GM18526 (cell line): Measurements from ENCODE around the gene BABAM2.

ENCODE experiments used
- POLR2A ChIP-seq: IDR thresholded peaks from 3 replicates; pipeline ENCODE4 v1.6.1; 2011; ENCODE audit not compliant: insufficient read length; ENCODE audit errors: extremely low read depth

The BABAM2 gene

DNA sequence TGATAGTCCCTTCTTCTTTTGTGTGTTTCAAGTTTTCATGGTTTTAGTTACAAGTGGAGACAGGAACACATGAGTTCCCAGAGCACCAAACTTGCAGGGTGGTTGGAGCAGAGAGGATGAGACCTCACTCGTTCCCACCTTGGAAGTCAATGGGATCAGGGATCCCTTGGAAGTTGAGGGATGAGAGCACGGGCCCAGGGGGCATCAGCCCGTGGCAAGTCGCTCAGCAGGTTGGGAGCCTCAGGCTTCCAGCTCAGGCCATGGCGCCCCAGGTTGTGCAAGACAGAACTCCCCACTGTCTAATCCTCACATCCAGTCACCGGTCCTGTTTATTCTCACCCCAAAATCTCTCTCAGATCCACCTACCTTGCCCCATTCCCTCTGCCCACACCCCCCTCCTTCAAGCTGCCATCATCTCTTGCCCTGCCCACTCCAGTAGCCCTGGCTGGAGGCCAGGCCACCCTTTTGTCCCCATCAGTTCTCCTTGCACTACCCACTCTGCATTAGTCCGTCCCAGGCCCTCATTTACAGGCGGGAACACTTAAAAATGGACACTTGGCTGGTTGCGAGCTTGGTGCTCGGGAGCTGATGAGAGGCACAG is 464.5 kb downstream of the BABAM2 start:
- TF ChIP-seq POLR2A = no peak

DNA sequence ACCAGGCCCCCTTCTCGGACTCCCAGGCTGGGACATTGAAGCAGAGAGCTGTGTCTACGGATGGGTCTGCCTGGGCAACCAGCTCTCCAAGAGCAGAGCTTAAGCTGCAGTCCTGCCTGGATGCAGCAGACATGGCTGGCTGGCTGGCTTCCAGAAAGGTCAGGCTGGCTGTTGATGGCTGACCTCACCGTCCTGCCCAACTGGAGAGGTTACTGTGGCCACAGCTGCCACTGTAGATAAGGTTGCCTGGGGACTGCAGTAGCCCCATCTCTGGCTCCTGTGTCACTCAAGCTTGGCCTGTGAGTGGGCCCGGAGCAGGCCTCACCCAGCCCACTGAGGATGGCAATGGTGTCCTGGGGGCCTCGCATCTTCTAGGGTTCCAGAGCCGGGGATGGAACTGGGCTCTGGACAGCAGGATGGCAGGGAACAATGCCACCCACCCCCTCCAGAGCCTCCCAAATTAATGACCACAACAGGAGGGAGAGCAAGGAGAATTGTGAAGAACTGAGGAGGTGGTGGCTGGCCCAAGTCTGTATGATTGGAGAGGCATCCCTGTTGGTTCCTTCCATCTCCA is 465.1 kb downstream of the BABAM2 start:
- TF ChIP-seq POLR2A = no peak

DNA sequence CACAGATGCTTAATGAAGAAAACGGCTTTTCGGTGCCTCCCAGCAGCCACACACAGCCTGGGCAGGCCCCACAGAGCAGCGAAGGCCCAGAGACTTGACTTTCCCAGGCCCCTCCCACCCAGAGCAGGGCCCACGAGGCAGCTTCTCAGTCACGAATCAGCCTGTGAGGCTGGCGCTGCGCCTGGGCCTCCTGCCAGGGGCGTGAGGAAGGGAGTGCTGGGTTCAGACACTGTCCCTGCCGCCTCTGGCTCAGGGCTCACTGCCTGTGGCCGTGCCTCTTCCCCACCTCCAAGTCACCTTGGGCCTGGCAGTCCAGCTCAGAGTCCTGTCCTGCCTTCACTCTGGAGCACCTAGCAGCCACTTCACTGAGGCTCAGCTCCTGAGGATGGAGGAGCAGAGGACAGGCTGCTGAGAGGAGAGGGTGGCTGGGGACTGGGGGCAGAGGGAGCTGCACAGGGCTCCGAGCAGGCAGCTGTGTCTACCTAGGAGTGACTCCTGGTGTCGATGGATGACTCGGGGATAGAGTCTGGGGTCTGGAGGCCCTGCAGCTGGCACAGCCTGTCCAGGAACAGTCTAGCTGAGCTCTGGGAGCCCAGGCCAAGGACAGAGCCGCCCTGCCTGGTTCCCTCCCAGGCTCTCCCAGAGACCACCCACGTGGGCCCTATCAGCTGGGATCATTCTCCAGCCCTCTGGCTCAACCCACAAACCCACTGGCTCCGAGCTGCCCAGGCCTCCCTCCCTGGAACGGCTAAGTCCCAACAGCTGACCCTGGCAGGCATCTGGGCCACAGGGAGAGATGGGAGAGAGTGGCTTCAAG is 465.8 kb downstream of the BABAM2 start:
- TF ChIP-seq POLR2A = no peak

DNA sequence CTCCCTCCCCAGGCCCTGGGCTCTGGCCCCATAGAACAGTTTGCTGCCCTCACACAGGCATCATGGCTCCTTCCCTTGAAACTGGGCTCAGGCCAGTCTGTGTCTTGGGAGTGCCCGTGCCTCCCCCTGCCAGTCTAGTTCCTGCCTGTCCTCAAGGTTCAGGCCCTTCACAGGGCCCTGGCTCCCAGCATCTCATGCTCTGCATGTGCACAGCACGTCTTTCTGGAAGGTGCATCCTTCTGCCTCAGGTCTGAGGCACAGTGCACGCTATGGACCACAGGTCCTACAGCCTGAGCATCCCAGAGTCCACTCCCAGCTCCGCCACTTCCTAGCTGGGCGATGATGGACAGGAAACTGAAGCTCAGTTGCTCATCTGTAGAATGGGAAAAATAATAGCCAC is 466.5 kb downstream of the BABAM2 start:
- no peak for TF ChIP-seq POLR2A

DNA sequence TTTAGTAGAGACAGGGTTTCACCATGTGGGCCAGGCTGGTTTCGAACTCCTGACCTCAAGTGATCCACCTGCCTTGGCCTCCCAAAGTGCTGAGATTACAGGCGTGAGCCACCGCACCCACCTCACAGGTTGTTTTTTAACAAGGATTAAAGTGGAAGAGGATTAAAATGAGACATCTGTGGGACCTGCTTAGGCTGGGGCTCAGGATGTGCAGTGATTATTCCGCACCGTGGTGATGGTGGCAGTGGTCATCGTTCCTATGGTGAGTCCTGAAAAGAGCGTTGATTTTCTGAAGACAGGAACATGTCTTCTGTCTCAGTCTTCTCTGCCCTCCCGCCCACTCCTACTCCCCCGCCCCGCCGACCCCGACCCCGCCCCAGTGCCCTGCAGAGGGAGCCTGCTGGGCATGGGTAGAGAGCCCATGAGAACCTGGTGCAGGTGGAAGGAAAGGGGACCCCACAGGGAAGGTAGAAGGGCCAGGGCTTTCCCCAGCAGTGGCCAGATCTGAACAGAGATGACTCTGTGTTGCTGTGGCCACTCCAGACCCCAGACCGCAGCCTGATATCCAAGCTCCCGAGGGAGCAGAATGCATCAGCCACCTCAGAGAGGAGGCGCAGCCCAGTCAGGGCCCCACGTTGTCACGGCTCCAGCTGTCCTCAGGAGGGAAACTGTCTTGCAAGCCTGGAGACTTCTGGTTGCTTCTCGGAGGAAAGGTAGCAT is 467.6 kb downstream of the BABAM2 start:
- no peak for TF ChIP-seq POLR2A

DNA sequence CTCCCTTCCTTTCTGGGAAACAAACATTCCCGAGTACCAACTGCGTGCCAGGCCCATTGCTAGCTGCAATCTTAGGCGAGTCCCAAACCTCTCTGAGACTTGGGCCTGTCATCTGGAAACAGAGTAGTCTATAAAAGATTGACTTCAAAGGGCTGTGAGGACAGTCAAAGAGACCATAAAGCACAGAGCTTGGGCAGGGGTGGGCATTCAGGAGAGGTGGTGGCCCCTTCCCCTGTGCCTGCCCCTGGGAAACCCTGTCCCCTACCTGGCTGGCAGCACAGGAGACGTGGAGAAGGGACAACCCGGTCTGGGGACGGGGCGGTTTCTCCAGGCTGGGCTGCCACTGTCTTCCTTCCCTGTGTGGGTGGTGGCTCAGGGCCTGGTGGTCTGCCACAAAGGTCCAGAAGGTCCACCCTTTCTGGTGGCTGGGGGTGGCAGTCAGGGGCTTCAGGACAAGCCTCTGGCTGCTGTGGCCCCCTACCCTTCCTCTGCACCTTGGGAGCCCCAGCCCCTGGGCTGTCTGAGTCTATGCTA is 468.2 kb downstream of the BABAM2 start:
- TF ChIP-seq POLR2A = no peak

DNA sequence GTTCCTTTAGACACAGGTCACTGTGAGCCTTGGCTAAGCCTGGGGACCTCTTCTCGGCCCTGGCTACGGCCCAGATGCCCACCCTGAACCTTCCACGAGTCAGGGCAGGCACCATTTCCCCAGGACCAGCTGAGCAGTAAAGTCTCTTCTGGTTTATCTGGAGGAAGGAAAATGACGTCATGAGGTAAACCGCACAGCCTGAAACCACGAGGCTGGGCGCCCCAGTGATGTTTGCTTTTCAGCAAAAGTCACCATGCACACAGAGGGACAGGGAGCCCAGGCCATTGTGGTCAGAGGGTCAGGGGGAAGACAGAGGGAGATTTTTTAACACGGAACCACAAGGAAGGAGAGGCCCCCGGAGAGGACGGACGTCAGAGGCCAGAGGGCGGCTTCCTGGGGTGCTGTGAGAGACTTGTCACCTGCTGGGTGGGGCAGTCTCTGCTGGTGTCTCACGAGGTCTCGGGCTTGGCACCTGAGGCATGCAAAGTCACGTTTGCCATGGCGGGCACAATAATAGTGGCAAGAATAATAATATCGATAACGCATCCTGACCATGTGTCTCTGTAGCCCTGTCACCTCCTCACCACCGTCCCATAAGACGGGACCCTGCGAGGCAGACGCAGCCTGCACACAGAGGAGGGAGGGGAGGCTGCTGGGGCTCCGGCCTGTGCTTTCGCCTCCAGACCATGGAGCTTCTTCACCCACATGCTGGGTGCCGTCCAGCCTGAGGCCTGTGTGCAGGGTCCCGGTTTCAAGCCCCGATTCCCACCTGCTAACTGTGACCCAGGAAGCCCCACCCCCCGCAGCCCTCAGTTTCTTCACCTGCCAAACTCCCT is 468.9 kb downstream of the BABAM2 start:
- no peak for TF ChIP-seq POLR2A

DNA sequence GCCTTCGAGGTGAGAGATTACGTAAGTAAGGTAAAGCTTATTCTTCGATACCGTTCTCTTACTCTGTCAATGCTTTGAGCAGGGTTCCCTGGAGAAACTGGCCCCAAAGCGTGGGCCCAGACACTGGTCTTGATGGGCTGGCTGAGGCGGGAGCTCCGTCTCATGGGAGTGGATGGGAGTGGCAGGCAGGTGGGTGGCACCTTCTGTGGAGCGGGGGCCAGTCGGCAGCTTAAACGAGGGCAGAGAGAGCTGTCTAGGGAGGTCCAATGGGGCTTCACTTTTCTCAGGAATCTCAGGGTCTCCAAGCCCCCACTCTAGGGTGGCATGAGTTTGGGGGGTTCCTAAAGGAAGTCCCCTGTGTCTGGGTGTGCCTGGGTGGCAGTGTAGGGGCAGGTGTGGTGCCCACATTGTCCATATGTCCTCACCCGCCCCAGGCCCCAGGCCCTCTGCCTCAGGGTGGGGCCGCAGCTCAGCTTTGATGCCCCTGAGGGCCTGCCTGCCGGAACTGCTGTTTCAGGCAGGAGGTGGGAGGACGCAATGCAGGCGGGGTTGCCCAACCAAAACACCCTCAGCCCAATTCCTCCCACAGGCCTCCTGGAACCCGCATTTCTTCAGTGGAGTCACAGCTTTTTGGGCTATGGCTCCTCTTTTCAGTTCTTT is 469.7 kb downstream of the BABAM2 start:
- TF ChIP-seq POLR2A = no peak

DNA sequence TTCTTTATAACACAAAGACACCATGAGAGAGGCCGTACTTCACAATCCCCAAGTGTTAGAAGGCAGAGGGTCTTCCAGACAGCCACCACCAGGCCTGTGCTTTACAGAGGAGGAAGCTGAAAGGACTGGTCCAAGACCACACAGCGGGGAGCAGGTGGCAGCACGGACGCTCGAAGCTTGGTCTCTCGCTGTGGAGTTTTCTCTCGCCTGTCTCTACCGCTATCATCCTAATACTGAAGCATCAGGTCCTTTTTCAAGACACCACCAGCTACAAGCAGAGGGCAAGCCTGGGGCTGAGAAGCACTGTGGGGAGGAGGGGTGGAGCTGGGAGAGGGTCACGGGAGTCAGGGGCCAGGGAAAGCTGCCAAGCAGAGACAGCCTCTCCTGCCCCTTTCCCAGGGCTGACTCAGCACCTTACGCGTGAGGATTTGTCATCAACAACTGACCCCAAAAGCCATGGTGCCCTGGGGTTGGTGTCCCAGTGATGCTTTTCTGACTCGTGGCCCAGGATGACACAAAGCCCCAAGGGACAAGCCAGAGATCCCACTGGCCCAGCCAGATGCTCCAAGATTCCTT is 470.3 kb downstream of the BABAM2 start:
- TF ChIP-seq POLR2A = no peak

DNA sequence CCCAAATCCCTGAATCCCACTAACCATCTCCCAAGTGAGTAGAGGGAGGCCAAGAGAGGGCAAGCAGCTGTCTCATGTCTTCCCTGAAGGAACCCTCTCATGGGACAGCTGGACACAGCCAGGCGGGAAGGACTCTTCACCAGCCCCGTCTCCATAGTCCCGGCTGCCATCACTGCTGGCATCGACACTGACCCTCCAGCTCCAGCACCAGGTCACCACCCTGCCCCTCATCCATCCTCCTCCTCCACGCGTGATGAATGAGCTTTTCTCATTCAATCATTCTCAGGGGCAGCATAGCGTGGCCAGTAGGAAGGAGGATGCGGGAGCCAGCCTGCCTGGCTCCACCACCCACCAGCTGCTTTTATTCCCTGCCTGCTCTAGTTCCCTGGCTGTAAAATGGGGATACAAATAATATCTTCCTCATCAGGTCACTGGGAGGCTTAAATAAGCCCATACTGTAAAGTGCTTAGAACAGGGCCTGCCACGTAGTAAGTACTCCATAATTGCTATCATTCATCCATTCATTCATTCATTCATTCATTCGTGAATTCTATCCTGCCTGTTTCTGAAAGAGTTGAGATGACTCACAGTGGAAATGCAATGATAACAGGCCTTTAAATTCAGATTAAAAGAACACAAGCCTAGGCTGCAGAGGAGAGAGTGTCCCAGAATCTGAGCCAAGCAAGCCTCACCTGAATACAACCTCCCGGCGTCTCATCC is 471.6 kb downstream of the BABAM2 start:
- no peak for TF ChIP-seq POLR2A

DNA sequence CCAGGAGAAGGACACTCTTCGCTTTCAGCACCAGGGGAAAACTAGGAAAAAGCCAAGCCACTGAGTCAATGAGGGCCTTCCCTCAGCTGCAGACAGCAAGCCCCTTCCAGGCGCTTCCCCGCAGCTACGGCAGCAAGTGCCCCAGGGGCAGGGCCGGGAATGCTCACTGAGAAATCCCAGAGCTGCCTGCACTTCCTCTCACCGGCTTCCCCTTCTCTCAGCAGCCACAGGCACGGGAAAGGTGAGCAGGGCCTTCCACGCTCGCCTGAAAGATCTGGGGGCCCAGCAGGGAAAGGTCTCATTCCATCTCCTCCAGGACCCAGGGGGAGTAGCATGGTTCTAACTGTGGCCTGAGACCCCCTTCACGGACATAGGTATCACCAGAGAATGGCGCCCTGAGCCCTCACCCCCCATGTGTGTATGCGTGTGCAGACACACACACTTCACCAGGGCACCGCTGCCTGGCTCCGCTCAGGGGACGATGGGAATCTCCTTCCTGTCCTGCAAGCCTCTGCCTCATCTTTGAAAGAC is 472.5 kb downstream of the BABAM2 start:
- no peak for TF ChIP-seq POLR2A

DNA sequence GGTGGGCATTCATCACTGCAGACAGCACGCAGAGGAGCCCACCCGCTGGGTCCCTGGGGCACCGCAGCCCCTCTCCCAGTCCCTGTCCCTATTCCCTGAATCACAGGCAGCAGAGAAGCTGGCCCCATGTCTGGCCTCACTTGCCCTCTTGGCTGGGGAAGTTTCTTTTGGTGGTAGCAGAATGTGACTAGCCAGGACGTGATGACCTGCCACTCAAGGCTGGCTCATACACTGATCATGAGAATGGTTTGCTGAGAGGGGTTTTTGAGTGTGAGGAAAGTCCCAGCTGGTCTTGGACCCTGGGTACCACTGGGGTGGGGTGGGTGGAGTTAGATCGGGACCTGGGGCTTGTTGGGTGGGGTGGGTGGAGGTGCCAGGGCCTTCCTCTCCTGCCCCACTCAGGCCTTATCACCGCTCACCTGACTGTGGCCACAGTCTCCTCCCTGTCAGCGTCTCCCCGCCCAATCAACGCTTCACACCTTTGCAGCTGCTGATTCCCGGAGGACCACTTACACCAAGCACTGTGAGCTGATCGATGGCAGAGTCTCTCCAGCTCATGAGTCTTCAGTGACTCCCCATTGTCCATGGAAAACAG is 473.3 kb downstream of the BABAM2 start:
- no peak for TF ChIP-seq POLR2A

DNA sequence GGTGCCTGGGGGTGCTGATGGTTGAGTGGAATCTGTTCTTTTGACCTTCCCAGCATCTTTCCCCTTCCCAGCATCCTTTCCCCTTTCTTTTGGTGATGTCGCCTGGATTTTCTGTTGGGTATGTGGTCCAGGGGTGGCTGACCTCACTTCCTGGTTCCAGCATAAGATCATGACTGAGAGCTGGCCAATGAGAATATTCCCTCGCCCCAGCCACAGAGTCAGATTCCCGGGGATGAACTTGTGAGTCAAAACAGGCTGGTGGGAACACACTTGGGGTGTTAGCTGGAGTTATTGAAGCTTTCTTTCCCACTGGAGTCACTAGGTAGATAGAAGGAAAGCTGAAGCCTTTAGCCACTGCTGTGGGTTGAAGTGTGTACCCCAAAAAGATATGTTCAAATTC is 474.1 kb downstream of the BABAM2 start:
- no peak for TF ChIP-seq POLR2A
